Right atrium auricular region (tissue), 2 donors: ENCODE data around the gene CMTM5. TPM values are rescaled to one million over a fixed set of nuclear protein-coding genes. Genes with fewer than 3 reads are reported as not detected.

Experiments used
- DNase-seq: peaks from one replicate; pipeline ENCODE4 v3.0.0-alpha.2; 2019; ENCODE audit warnings: low spot score
- H3K27ac ChIP-seq, 2 donors: fragments of 200-600 bp; sonication (generic); 1 replicate in 1 of 2; 2 replicates in 1 of 2; pipeline ENCODE4 v1.5.1; 2016 to 2019
- H3K27me3 ChIP-seq, 2 donors: fragments of 200-600 bp; sonication (generic); one replicate each; pipeline versions ENCODE4 v1.5.1 to v1.6.0; 2017 to 2019
- H3K36me3 ChIP-seq: fragments of 200-600 bp; sonication (generic); one replicate; pipeline ENCODE4 v1.5.1; 2016
- H3K4me1 ChIP-seq, 2 donors: fragments of 200-600 bp; sonication (generic); one replicate each; pipeline versions ENCODE4 v1.5.1 to v1.6.0; 2017 to 2019
- H3K4me3 ChIP-seq, 2 donors: fragments of 200-600 bp; sonication (generic); 1 replicate in 1 of 2; 2 replicates in 1 of 2; pipeline ENCODE4 v1.5.1; 2017 to 2019; ENCODE audit warnings: mild to moderate bottlenecking in 1 of 2, moderate library complexity in 1 of 2
- H3K9me3 ChIP-seq, 2 donors: fragments of 200-600 bp; sonication (generic); one replicate each; pipeline ENCODE4 v1.5.1; 2019
- CTCF ChIP-seq, 2 donors: fragments of 200-600 bp; sonication (generic); IDR thresholded peaks; one replicate each; pipeline ENCODE4 v1.5.1; 2019; ENCODE audit warnings: antibody characterized with exemption in 2 of 2
- microRNA counts, 2 donors: library from miRNA; unstranded; fragments of <30 nt; microRNA quantifications; one replicate each; lab custom pipeline; 2016 to 2017
- microRNA-seq, 2 donors: library from miRNA; unstranded; fragments of <30 nt; microRNA quantifications; one replicate each; pipeline ENCODE4, GENCODE V29; 2016 to 2017; ENCODE audit warnings: borderline number of aligned reads in 2 of 2, borderline replicate concordance in 1 of 2
- total RNA-seq, 2 donors: library from RNA; depleted of rRNA; stranded (reverse); fragments of >200 nt; gene quantifications; one replicate each; pipeline ENCODE4 v1.1.0, GENCODE V29; 2016

CMTM5 gene
- total RNA-seq, 2 donors from 2014 or later, result not detected

- H3K9me3 ChIP-seq, result no peaks in the 10 kb centered on the region
- H3K27me3 ChIP-seq, result no peaks in the 10 kb centered on the region
- H3K36me3 ChIP-seq, result peaks cover 45% of the 10 kb centered on the region
- TF ChIP-seq CTCF (IDR thresholded peaks at IDR 0.05), result no peak
- no peak for DNase-seq
- H3K27ac ChIP-seq, result no peak overlapping the region
- no peaks in the 10 kb centered on the region for H3K4me1 ChIP-seq
- H3K4me3 ChIP-seq, result no peak overlapping the region
Observed at GRCh38 chr14:23428686-23429495, 52.0 kb downstream of the CMTM5 start.

MicroRNAs within 50 kb of the gene (microRNA counts, 767-probe panel; counts per million panel counts)
- microRNA hsa-miR-208a (lab: Ali Mortazavi, UCI) (3,712 to 8,106 counts per million in 2 donors), microRNA hsa-miR-208b (lab: Ali Mortazavi, UCI) (0 to 2,968 counts per million in 2 donors)

Small RNAs within 50 kb of the gene (microRNA-seq; reads per million reads assigned to microRNA genes)
- gene MIR208A (4,945 to 5,198 reads per million in 2 donors), gene MIR208B (1,137 to 1,505 reads per million in 2 donors)

Other genes starting within 250 kb of the CMTM5 start
- gene SLC7A8, start 193.4 kb upstream of the CMTM5 start, total RNA-seq, result 10 to 100 TPM; 11.9 to 23.7 TPM
- not detected for gene RNF212B, start 139.1 kb upstream of the CMTM5 start, total RNA-seq
- gene HOMEZ, start 90.9 kb upstream of the CMTM5 start, total RNA-seq, result 10 to 100 TPM in 1 of 2 donors, 1 to 10 TPM in 1; 8.5 to 10.1 TPM
- gene PPP1R3E, start 74.2 kb upstream of the CMTM5 start, total RNA-seq, result 1 to 10 TPM; 2.7 to 3.9 TPM
- 10 to 100 TPM; 26.8 to 36.3 TPM for gene BCL2L2, start 70.2 kb upstream of the CMTM5 start, total RNA-seq
- 10 to 100 TPM; 26.0 to 36.1 TPM for gene PABPN1, start 55.6 kb upstream of the CMTM5 start, total RNA-seq
- 10 to 100 TPM; 29.4 to 47.0 TPM for gene SLC22A17, start 24.2 kb upstream of the CMTM5 start, total RNA-seq
- gene EFS, start 11.9 kb upstream of the CMTM5 start, total RNA-seq, result 1 to 10 TPM; 4.1 to 6.3 TPM
- not detected for gene IL25, start 4.2 kb upstream of the CMTM5 start, total RNA-seq
- over 10,000 TPM in 1 of 2 donors, 1,000 to 10,000 TPM in 1; 8,253 to 13,240 TPM for gene MYH6, start 31.2 kb downstream of the CMTM5 start, total RNA-seq
- 1,000 to 10,000 TPM; 1,082 to 4,592 TPM for gene MYH7, start 58.6 kb downstream of the CMTM5 start, total RNA-seq
- gene NGDN, start 92.7 kb downstream of the CMTM5 start, total RNA-seq, result 10 to 100 TPM; 19.5 to 24.3 TPM
- gene ZFHX2, start 174.7 kb downstream of the CMTM5 start, total RNA-seq, result under 1 TPM; 0.59 to 0.85 TPM
- 10 to 100 TPM; 22.6 to 27.3 TPM for gene THTPA, start 179.2 kb downstream of the CMTM5 start, total RNA-seq
- gene AP1G2, start 190.7 kb downstream of the CMTM5 start, total RNA-seq, result 10 to 100 TPM in 1 of 2 donors, 1 to 10 TPM in 1; 6.6 to 18.8 TPM
- under 1 TPM in 1 of 2 donors, not detected in 1; 0.39 TPM for gene JPH4, start 201.7 kb downstream of the CMTM5 start, total RNA-seq